GM19328 (cell line): ENCODE data around the gene CCDC170.

ENCODE experiments used
- ATAC-seq: cut with Tn5 transposase; IDR thresholded peaks from one replicate; pipeline ENCODE4 v1.9.1; 2021; ENCODE audit warnings: mild to moderate bottlenecking, moderate library complexity; ENCODE audit not compliant: unreplicated experiment

CCDC170 gene

GRCh38 chr6:151647976-151648639 is 154.3 kb downstream of the CCDC170 start:
- no peak for ATAC-seq

GRCh38 chr6:151649835-151650234 is 156.0 kb downstream of the CCDC170 start:
- ATAC-seq, result no peak

- no peak for ATAC-seq
Observed at GRCh38 chr6:151651639-151652038, 157.8 kb downstream of the CCDC170 start.

DNA sequence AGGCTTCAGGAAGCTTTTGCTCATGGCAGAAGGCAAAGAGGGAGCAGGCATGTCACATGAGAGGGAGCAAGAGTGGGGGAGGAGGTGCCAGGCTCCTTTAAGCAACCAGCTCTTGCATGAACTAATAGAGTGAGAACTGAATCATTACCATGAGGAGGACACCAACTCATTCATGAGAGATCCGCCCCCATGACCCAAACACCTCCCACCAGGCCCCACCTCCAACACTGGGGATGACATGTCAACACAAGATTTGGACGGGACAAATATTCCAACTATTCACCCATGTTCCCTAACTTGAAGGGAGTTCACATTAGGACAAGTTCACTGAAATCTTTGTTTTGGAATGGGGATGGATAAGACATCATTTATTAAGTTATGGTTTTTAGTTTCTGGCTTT is 158.5 kb downstream of the CCDC170 start:
- no peak for ATAC-seq

- no peak for ATAC-seq
Observed at GRCh38 chr6:151655099-151655498, 161.3 kb downstream of the CCDC170 start.

DNA sequence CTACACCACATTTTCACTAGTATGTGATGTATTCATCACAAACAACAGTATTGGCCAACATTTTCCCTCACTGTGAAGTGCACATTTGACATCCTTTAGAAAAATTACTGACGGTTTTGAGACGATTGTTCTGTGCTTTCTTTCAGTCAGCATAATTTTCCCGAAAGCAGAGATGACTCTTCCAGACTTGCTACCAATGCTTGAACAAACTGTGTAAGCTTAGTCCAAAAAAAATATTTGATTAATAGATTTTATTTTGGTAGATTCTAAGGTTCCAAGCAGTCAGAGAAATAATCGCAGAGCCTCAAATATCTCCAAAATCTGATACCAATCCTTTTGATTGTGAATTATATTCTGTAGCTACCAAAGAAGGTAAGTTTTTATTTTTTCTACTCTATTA is 162.6 kb downstream of the CCDC170 start:
- no peak for ATAC-seq

DNA sequence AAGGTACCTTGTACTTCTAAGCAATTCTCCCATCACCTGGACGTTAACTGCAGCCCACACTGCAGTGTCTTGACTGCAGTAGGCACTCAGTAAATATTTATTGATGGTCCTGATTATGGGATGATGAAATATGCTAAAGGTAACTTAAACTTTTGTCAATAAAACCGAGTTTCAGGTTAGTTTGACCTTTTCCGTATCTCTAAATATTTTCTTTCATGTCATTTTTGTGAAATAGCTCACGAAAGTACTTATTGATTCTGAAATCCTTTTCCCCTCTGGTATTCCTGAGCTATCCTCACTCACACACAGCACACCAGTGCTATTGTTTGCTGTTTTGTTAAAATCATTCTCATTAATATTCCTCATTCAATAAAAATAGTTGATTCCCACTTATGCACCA is 164.3 kb downstream of the CCDC170 start:
- ATAC-seq, result no peak

GRCh38 chr6:151659212-151659611 is 165.4 kb downstream of the CCDC170 start:
- no peak for ATAC-seq

DNA sequence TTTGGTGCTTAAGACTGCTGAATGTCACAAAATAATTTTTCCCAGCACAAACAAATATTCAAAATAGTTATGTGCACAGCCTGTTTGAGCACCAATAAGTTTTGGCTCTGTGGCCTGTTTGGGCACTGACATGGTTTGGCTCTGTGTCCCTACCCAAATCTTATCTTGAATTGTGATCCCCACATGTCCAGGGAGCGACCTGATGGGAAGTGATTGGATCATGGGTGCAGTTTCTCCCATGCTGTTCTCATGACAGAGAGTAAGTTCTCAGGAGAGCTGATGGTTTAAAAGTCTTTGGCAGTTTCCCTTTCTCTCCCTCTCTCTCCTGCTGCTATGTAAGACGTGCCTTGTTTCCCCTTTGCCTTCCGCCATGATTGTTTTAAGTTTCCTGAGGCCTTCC is 167.7 kb downstream of the CCDC170 start:
- ATAC-seq, result no peak

DNA sequence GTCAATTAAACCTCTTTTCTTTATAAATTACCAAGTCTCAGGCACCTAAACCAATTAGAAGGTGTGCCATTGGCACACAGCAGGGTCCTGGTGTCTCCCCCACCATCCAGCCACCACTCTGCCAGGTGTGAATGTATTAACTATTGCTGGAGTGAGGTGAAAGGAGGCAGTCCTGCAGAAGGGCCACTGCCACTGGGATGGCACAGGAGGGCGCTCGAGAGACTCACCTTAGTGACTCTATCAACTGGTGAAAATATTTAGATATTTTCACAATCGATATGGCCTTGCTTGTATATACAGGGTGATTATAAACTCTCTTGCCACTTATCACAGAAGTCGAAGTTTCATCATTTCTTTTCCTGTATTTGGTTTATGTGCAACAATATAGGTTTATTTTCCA is 168.1 kb downstream of the CCDC170 start:
- no peak for ATAC-seq

DNA sequence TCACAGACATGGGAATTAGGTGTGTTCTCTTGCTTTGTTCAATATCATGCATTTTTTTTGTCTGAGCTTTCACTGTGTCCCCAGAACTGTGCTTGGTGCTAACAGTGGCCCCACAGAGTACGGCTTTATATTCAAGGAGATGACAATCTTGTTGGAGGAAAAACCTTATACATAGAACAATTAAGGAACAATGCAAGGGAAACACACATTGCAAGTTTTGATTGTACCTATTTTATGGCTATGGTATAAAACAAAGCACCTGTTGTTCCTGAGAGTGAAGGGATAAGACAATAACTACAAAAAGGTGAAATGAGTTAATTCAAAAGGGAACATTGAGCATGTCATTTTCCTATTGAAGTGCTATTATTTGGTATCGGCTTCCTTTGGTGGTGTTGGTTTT is 169.7 kb downstream of the CCDC170 start:
- ATAC-seq, result no peak

DNA sequence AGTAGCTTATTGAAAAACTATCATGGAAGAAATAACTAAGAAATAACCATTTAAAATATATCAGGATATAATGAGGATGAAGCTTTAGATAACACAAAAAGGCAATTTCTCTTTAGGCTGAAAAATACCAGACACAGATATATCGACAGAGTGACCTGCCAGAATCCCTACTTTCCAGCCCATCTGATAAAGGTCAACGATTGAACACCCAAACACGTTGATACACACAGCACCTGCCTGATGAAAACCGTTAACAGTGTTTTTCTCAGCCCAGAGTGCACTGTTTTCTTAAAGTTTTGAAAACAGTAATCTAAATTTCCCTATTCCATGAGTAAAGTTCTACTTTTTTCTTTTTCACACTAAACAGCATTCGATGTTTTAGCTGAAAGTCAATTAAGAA is 170.6 kb downstream of the CCDC170 start:
- ATAC-seq, result no peak

- ATAC-seq, result no peak
Observed at GRCh38 chr6:151665329-151665728, 171.5 kb downstream of the CCDC170 start.

DNA sequence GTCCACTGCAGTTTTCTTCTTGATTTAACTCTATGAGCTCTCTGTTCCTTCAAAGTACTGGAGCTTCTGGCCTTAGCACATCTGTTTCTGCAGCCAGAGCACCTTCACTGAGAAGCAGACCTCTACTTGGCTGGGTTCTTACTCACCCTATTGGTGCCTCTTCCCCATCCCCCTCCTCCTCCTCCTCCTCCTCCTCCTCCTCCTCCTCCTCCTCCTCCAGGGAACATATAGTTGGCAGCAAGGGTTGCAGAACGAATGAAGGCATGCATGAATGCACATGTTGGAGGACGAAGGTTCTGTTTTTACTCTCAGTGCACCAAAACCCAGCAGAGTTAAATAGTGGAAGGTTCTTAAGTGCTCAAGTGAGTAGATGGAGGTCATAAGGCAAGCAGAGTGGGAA is 172.7 kb downstream of the CCDC170 start:
- no peak for ATAC-seq

GRCh38 chr6:151669208-151669560 is 175.4 kb downstream of the CCDC170 start:
- no peak for ATAC-seq

DNA sequence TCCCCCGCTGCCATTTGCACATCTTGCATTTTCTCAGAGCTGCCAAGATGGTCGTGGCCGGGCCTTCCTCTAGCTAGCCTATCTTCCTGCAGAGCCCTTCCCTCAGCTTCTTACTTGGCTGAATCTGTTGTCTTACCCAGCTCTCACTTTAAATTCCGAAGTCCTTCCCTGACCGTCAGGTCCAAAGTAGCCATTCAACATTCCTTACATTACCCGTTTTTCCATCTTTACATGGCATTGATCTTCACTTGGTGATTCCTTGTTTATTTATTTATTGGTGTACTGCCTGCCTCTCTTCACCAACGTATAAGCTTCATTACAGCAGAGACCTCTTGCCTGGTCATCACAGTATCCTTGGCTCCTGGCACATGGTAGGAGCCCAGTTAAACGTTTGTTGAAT is 176.3 kb downstream of the CCDC170 start:
- ATAC-seq, result no peak
